SKM-1 (cell line): Measurements from ENCODE around the gene PRR16.

Source experiments
- DNase-seq: peaks from one replicate; lab custom pipeline; 2025; ENCODE audit not compliant: unreplicated experiment; lab: John Stamatoyannopoulos, UW

PRR16 gene

GRCh38 chr5:120512791-120513650, 48.9 kb downstream of the PRR16 start:
- no peak for DNase-seq

- DNase-seq = no peak
Observed at GRCh38 chr5:120516805-120517204, 52.7 kb downstream of the PRR16 start.

- no peak for DNase-seq
Observed at GRCh38 chr5:120517607-120518252, 53.6 kb downstream of the PRR16 start.

GRCh38 chr5:120518581-120518980, 54.5 kb downstream of the PRR16 start:
- no peak for DNase-seq

GRCh38 chr5:120527251-120527650, 63.2 kb downstream of the PRR16 start:
- no peak for DNase-seq

- DNase-seq = no peak
Observed at GRCh38 chr5:120528609-120529008, 64.5 kb downstream of the PRR16 start.

GRCh38 chr5:120529386-120529785, 65.3 kb downstream of the PRR16 start:
- DNase-seq = no peak

- DNase-seq = no peak
Observed at GRCh38 chr5:120531215-120531614, 67.1 kb downstream of the PRR16 start.

- DNase-seq = no peak
Observed at GRCh38 chr5:120532835-120533234, 68.7 kb downstream of the PRR16 start.

- DNase-seq = no peak
Observed at GRCh38 chr5:120533581-120533980, 69.5 kb downstream of the PRR16 start.

- DNase-seq = no peak
Observed at GRCh38 chr5:120535900-120536299, 71.8 kb downstream of the PRR16 start.

GRCh38 chr5:120538149-120538548, 74.0 kb downstream of the PRR16 start:
- no peak for DNase-seq

GRCh38 chr5:120538644-120539043, 74.5 kb downstream of the PRR16 start:
- DNase-seq = no peak

- no peak for DNase-seq
Observed at GRCh38 chr5:120539471-120539870, 75.4 kb downstream of the PRR16 start.

GRCh38 chr5:120540097-120540496, 76.0 kb downstream of the PRR16 start:
- DNase-seq = no peak

- no peak for DNase-seq
Observed at GRCh38 chr5:120544043-120544442, 79.9 kb downstream of the PRR16 start.

GRCh38 chr5:120545007-120545406, 80.9 kb downstream of the PRR16 start:
- no peak for DNase-seq

GRCh38 chr5:120545951-120546350, 81.9 kb downstream of the PRR16 start:
- DNase-seq = no peak

- DNase-seq = no peak
Observed at GRCh38 chr5:120546922-120547321, 82.8 kb downstream of the PRR16 start.

GRCh38 chr5:120550358-120550757, 86.3 kb downstream of the PRR16 start:
- DNase-seq = no peak

GRCh38 chr5:120552638-120553037, 88.5 kb downstream of the PRR16 start:
- DNase-seq = no peak

GRCh38 chr5:120555345-120555744, 91.2 kb downstream of the PRR16 start:
- DNase-seq = no peak
